NOMO-1 treated with DMSO at 0.1 percent for 48 hours (cell line): ENCODE results near the gene DBH.
"Not testable (repeated sequence)": the region's sequence is repeated elsewhere in the genome, so short reads cannot be mapped to it uniquely, and the experiment has no call there.

Experiments
- DNase-seq: peaks from one replicate; lab custom pipeline; 2025; ENCODE audit not compliant: unreplicated experiment; lab: John Stamatoyannopoulos, UW

The DBH gene

GRCh38 chr9:133664173-133665050 lies 28.2 kb downstream of the DBH start:
- DNase-seq, result no peak

- no peak for DNase-seq
These were observed 28.9 kb downstream of the DBH start for GRCh38 chr9:133665096-133665495.

- no peak for DNase-seq
These were observed 29.4 kb downstream of the DBH start for GRCh38 chr9:133665535-133665934.

- DNase-seq, result no peak
These were observed 30.2 kb downstream of the DBH start for GRCh38 chr9:133666387-133666786.

GRCh38 chr9:133666845-133667244 lies 30.7 kb downstream of the DBH start:
- DNase-seq, result no peak

- no peak for DNase-seq
These were observed 31.7 kb downstream of the DBH start for GRCh38 chr9:133667759-133668450.

GRCh38 chr9:133669182-133669801 lies 33.1 kb downstream of the DBH start:
- DNase-seq, result no peak

GRCh38 chr9:133670466-133670865 lies 34.3 kb downstream of the DBH start:
- no peak for DNase-seq

GRCh38 chr9:133671371-133671770 lies 35.2 kb downstream of the DBH start:
- no peak for DNase-seq

- DNase-seq, result no peak
These were observed 36.5 kb downstream of the DBH start for GRCh38 chr9:133672503-133673257.

GRCh38 chr9:133673258-133673655 lies 37.1 kb downstream of the DBH start:
- no peak for DNase-seq

GRCh38 chr9:133674091-133674490 lies 37.9 kb downstream of the DBH start:
- DNase-seq, result no peak

- DNase-seq, result not testable (repeated sequence)
These were observed 39.6 kb downstream of the DBH start for GRCh38 chr9:133675796-133676195.

GRCh38 chr9:133676450-133676849 lies 40.3 kb downstream of the DBH start:
- DNase-seq, result no peak

- no peak for DNase-seq
These were observed 41.2 kb downstream of the DBH start for GRCh38 chr9:133677126-133678010.

GRCh38 chr9:133679056-133679455 lies 42.9 kb downstream of the DBH start:
- no peak for DNase-seq

GRCh38 chr9:133679466-133680061 lies 43.4 kb downstream of the DBH start:
- DNase-seq, result no peak

GRCh38 chr9:133680250-133680975 lies 44.2 kb downstream of the DBH start:
- DNase-seq, result no peak

GRCh38 chr9:133680976-133681657 lies 45.0 kb downstream of the DBH start:
- DNase-seq, result no peak
